Measurements from ENCODE around the gene U2SURP.

Gene U2SURP

DNA sequence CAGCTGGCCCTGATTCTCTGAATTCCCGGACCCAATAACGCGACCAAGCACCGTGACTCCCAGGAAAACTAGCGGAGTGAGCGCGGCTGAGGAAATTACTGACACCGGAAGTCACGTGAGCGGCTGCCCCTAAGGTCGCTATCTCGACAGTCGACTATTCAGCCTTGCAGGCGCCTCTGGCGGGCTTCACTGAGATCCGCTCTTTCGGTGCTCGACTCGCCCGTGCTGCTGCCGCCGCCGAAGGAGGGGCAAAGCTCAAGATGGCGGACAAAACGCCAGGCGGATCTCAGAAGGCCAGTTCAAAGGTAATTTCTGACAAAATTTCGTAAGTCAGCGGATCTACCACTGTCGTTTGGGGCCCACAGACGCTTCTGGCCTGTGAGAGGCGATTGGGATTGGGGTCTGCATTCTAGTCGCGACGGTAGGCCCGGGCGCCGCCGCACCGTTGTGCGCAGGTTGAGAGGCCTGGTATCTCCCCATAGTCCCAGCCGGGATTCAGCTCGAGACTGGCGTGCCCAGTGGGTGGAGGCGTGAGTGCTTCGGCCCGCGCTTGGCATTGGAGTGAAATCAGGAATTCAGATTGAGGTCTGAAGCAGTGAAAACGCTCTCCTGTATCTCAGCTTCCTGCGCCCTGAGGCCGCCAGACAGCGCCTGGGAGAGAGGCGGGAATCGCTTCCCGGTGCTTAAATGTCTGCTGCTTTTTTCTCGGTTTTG, at the start of gene U2SURP:
Gene U2SURP (plus strand): TSS at position 202 of the 714 bp plus-strand sequence. CDS start 59 bp downstream, at position 261.
- peak; percentile 97 for DNase-seq (ENCODE audit: low read depth)

DNA sequence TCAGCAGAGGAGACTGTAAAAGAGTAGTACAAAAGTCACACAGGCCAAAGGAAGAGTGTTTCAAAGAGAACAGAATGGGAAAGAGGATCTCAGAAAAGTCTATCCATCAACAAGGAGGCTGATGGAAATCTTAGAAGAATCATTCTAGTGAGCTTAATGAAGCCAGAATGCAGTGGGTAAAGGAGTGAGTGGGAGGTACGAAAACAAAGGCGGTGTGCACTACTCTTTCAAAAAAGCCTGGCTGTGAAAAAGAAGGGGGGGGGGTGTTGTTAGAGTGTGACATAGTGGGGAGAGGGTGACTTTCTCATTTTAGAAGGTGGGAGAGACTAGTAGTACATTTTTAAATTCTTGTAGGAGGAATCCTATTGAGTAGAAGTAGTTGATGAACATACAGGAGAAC, 49.6 kb upstream of the U2SURP start:
- no peak for DNase-seq (ENCODE audit: low read depth)

DNA sequence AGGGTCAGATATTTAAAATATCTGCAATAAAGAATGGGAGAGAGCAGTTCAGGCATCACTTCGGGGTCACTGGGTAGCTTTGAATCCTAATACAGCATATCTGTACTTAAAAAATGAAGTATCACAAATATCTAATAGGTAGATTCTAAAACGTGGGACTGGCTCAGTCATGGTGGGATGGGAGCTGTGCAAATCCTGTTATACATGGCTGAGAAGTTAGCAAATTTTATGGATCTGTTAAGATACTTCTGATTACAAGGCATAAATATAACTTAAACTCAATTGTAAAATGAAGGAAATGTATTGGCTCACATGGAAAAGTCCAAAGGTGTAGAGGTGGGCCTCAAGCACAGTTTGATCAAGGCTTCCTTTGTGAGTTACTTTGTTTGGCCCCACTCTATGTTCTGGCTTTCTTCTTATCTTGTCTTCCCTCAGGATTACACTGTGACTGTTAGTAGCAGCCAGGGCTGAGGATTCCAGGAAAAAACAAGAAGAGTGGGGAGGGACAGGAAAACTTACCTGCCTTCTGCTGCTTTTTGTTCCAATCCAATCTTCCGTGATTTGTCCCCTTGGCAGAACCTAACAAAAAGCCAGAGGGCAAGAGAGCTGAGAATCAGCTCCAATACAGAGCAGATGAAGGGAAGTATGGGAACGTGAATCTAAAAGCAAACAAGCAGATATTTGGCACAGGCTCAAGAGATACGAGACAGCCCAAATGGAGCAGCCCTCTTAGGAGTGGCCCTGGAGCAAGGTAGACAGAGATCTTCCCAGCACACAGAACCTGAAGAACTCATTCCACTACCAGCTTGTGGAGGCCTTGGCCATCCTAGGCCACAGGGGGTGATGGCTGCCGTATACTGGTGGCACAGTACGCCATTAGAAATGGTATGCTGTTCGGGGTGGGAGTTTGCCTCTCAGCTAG, 48.8 kb upstream of the U2SURP start:
- no peak for DNase-seq (ENCODE audit: low read depth)

DNA sequence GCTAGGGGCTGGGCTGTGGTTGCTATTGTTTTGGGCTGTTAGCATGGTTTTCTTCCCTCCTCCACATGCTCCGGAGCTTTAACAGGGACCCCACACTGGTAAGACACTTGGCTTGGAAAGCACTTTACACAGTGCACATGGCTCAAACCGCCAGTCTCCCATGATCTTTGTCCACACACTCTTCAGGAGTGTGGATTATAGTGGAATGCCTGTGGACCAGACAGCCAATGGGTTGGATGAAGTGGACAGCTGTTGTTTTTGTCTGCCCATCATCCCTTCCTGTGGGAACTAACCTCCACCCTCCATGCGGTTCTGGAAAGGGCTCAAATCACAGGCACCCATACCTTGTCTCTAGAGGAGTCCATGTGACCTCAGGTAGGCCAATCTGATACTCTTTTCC, 47.9 kb upstream of the U2SURP start:
- DNase-seq (ENCODE audit: low read depth) = no peak

DNA sequence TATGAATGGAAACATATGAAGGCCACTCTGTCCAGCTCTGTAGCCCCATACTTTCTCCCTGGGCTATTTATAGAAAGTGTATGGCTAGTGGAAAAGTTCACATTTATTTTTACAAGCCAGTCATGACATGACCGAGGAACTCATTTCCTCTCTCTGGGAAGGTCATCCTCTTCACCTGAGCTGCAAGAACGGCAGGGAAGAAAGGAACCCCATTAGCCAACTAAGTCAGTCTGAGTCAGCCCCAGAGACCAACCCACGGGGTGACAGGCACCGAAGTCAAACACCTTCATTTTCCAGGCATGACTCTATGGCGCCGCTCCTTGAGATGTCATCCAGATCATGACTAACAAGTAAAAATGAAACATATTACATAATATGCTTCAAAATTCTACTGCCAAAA, 42.7 kb upstream of the U2SURP start:
- no peak for DNase-seq (ENCODE audit: low read depth)

DNA sequence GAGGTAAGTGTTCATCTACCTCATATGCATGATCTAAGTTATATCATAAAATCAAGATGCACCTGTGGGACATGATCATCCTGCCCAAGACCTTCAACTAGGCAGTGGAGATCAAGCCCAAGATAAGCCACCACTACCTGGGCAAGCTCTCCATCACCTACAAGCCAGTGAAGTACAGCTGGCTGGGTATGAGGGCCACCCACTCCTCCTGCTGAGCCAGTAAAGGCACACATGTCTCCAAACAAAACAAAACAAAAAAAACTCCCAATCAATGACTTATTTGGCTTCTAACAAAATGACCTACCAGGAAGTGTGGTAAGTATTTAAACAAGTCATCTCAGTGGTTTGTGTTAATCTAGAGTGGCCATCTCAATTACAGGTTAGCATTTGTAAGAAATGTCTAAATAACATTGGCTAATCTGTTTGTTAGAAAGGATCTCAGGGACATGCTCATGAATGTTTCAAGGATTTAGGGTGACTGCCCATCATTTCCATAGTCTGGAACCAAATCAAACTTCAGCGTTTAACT, 41.0 kb upstream of the U2SURP start:
- no peak for DNase-seq (ENCODE audit: low read depth)

DNA sequence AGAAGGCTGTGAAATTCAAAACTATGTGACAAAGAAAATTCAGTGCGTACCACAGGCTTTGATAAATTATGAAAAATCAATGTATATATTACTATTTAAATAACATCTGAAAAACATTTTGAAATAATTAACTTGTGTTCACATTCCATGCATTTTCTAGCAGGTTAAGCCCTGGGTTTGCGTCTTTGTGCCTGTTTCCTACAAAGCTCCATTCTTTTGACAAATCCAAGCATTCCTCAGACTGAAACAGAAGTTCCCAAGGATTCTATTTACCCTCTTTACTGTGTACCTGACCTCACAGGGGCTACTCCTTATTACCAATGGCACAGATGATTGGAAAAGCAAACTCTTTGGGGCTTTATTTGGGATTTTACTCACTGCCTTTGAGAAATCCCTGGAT, 39.8 kb upstream of the U2SURP start:
- DNase-seq (ENCODE audit: low read depth) = no peak

DNA sequence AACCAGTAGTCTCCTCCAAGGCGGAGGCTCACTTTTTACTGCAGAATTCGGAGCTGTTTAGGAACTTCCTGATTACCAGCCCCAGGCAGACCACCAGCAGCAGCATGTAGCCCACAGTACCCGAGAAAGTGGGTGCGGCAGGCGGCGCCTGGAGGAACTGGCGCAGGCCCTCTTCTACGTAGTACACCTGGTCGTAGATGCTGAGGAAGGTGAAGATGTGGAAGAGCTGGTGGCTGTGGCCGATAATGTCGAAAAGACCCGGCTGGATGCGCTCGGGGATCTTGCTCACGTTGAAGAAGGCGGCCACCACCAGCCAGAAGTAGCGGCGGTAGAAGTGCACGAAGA, 39.2 kb upstream of the U2SURP start:
- DNase-seq (ENCODE audit: low read depth) = no peak

DNA sequence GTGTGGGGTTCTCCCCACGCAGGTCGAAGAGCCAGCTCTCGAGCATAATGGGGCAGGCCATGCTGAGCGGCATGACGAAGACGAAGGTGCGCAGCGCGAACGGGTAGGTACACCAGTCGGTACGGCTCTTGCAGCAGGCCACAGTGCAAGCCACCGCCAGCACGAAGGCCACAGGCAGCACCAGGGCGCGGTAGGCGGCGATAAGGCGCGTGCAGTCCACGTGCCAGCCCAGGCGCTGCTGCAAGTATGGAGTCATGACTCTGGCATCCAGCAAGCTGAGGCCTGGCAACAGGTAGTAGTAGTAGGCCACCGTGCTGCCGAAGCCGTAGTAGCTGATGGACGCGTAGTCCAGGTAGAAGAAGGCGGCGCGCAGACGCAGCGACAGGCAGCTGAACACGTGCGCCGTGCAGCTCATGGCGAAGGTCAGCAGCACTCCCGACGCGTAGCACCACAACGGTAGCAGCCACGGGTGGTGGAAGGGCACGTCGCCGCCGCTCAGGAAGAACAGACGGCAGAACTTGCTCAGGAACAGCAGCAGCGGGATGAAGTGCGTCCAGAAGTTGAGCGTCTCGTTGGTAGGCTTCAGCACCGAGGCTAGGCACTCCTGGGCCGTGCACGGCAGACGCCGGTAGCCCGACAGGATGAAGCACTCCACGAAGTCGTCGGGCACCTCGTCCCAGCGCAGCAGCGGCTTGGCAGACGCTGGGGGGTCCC, 38.7 kb upstream of the U2SURP start:
- DNase-seq (ENCODE audit: low read depth) = no peak

DNA sequence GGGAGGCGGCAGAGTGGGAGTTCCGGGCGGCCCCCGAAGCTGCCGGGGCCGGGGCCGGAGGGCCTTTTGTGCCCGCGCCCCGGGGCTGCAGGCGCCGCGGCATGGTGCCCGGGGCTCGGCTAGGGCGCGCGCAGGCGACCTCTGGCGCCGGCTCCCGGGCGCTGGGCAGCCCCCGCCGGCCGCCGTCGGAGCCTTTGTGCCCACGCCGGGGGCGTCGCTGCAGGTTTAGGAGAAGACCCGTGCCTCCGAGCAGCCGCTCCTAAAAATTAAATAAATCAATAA, 38.2 kb upstream of the U2SURP start:
- no peak for DNase-seq (ENCODE audit: low read depth)

DNA sequence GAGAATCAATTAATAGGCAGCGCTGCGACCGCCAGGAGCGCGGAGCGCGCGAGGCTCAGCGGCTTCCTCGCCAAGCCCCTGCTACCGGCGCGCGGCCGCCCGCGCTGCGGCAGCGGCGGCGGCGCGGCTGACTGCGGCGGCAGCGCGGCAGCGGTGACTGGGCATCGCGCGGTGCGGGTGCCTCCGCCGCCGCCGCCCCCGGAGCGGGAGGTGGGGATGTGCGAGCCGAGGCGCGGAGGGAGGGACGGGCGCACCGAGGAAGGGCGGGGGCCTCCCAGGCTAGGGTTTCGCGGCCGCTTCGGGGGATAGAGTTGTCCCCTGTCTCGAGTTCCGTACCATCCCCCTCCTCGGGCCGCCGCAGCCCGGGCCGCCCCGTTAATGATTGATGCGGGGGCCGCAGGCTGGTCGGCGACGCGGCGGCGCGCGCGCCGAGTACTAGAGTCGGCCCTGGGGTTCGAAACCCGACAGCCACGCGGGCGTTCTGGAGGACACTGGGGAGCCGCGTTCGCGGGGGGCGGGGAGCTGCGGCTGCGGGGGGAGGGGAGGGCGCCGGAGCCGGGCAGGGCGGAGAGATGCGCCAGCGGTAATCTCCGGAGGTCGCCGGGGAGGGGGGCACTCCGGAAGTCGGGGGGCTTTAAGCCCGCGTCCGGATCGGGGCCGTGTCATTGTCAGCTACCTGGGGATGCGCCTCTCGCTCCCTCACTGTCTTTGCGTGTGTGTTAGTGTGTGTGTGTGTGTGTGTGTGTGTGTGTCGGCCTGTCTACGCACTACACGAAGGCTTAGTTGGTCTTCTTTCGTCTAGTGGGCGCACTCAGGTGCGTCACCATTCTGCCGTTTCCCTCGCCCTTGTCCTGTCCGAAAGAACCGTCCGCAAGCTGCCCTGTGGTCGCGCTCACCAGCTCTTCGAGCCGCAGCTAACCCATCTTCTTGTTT, 37.6 kb upstream of the U2SURP start, which contains the start of gene PAQR9:
Gene PAQR9 (minus strand): TSS at position 159 of the 933 bp plus-strand sequence. CDS start 338 bp downstream, outside the sequence.
- no peak for DNase-seq (ENCODE audit: low read depth)

DNA sequence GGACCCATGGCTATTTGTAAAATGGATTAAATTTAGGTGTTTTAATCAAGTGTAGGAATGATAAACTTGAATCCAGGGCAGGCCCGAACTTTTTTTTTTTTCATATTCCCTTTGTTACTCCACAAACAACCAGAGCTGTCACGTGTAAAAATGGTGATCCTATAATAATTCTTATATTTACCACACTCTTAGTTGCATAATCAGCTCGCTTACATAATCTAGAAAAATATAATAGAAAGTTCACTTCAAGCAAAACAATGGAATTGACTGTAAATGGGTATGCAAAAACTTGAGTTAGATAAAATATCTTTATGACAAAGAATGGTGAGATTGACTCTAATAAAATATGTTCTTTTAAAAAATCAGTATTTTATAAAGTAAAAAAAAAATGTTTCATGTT, 35.8 kb upstream of the U2SURP start:
- no peak for DNase-seq (ENCODE audit: low read depth)

DNA sequence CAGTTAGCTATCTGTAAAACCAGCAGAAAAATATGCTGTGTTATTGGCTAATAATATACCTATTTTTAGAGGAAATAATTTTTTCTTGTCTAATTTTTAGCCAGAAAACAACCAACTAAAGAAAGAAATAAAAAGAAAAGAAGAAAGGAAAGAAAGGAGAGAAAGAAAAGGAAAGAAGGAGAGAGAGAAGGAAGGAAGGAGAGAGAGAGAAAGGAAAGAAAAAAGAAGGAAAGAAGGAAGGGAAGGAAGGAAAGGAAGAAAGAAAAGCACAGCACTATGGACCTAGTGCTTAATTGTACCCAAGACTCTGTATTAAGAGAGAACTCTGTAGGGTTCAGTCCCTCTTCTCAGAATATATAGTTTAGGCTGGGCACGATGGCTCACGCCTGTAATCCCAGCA, 34.6 kb upstream of the U2SURP start:
- DNase-seq (ENCODE audit: low read depth) = no peak

DNA sequence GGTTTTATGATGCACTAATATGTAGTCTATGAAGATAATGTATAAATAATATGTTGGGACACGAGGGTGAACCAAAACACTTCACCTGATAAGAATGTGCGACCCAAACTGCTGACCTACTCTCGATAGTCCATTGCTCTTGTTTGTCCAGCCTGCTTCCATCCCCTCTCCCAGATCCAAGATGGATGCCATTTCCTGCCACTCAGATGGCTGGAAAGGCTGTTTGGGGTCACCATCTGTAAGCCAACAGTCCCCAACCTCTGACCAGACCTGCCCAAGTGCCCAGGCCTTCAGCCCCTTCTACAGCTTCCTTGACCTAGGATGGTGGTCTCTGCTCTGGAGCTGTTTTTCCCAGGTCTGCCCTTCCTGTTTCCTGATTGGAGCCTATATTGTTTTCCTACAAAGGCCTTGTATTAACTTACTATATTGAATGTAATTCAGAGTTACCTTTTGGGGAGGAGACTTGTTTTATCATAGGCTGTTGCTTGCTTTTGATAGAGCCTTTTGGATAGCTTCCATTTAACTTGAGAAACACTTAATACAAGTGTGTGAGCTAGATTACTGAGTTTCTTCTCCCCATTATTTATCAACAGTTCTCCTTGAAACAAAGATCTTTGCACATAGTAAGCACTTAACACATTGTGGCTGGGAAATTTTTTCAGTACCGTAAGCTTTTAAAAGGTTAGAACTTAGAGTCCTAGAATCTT, 32.9 kb upstream of the U2SURP start:
- no peak for DNase-seq (ENCODE audit: low read depth)

DNA sequence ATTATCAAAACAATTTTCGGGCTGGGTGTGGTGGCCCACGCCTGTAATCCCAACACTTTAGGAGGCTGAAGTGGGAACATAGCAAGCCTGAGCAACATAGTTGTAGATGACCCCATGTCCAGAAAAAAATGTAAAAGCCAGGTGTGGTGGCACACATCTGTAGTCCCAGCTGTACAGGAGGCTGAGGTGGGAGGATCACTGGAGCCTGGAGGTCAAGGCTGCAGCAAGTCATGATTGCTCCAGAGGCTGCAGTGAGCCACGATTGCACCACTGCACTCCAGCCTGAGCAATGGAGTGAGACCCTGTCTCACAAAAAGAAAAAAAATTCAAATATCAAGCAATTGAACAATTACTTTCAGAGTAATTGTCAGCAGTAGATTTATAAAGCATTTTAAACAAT, 29.9 kb upstream of the U2SURP start:
- DNase-seq (ENCODE audit: low read depth) = no peak

DNA sequence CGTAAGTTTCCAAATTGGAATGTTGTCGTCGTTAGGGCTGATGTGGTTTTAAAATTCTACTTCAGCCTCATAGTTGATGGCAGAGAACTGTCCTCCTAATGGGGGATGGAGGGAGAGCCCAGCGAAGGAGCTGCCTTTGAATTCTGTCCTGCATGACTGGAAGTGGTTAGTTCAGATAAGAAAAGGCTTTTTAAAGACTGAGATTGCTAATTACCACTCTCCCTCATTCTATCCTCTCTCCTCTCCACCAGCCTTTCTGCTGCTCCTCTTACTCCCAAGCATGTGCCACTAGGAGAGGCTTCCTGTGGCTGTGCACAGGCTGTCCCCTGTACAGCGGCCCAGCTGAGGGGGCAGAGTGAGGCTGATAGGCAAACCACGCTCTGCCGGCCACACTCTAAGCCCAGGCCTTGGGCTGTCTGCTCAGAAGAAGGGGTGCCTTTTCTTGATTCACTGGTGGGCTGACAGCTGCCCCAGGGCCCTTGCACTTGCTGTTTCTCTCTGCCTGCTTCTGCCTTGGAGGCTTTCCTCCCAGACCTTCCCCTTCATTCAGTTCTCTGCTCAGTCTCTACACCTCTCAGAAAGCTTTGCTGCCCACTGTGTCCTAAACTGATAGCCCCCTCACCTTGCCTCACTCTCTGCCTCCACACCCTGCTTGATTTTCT, 29.1 kb upstream of the U2SURP start:
- no peak for DNase-seq (ENCODE audit: low read depth)

DNA sequence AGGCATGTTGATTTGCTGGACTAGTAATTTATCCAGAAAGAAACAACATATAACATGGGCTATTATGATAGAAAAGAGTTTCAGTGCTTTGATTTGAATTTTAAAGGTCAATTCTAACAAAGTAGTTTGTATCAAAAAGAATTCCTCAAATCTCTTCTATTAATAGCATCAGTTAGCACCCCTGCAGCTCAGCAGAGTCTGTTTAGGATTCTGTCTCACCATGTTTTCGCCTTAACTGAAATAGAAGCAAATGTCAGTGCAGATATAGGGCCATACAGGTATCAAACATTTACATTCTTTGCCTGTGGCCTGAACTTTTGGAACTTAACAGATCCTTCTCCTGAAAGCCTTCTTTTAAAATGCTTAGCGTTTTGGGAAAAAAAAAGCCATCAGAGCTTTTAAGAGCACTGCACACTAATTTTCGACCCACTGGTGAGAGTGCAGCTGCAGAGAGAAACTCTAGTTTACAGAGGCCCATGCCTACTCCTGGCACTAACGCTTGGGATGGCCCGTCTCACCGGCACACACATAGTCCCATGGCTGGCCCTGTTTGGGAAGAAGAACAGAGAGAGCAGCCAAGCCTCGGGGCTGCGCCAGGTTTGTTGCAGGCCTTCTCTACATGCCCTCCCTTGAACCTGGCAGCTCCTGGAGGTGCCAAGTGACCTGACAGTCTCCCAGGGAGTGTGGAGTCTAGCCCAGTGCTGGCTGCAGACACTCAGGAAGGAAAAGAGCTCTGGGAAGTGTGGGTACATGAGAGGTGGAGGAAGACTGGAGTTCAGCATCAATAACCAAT, 28.0 kb upstream of the U2SURP start:
- no peak for DNase-seq (ENCODE audit: low read depth)

DNA sequence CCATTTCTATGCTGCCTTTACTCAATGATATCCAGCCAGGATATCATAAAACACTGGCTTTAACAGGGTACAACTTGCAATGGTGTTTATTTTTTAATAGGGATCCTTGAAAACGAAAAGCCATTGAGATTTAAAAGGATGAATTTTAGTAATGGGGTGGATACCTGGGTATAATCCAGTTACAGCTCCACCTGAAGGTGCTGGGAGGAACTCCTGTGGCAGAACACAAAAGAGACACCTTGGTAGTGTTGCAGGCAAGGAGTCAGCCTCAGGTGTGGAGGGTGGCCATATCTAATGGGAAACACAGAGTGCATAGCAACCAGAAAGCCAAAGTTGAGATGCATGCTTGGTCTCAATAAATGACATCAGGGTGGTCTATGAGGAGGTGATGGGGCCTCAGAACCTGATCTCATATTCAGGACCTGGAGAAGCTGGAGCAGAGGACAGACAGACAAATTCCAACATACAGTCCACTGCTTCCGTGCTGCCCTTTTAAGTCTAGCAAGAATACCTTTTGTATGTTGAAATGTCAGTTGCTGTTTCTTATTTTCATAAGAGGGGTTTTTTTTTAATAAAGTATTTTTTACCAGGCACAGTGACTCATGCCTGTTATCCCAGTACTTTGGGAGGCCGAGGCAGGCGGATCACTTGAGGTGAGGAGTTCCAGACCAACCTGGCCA, 25.9 kb upstream of the U2SURP start:
- DNase-seq (ENCODE audit: low read depth) = no peak
